GM21526 (cell line): ENCODE data around the gene INAFM2.

ENCODE experiments used
- ATAC-seq: cut with Tn5 transposase; IDR thresholded peaks from one replicate; pipeline ENCODE4 v1.9.1; 2021; ENCODE audit warnings: moderate library complexity; ENCODE audit not compliant: unreplicated experiment, low FRiP score

The INAFM2 gene

DNA sequence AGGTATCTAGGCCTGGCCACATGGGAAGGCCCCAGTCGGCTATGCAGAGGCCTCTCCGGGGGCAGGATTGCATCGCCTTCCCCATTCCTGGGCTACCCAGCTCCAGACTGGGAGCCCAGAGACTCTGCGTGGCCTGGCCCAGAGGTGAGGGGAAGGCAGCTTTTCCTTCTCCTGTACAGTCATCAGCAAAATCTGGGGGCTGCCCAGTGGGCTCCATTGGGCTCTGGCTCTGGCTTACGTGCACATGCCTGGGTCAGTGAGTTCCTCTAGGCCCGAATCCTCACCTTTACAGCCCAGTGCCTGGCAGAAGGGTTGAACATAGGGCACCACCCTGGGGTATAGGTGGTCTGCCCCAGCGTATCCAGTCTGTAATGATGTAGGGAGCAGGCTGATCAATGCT, 36.7 kb upstream of the INAFM2 start:
- no peak for ATAC-seq

DNA sequence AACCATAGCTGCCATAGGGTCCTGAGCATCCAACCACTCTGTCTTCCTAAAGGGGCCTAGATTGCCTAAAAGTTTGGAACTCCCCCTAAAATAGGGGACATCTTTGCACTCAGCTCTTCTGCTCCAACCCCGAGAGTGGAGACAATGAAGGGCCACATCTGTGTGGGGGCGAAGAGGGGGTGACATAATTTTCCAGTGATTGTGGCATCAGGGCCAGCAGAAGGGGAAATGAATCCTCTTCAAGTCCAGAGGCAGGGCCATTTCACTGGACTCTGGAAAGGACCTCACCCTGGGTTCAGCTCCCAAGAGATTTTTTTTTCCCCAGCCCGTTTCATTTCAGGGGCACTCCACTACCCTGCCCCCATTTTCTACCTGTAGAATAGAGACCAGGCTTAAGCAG, 36.0 kb upstream of the INAFM2 start:
- no peak for ATAC-seq

DNA sequence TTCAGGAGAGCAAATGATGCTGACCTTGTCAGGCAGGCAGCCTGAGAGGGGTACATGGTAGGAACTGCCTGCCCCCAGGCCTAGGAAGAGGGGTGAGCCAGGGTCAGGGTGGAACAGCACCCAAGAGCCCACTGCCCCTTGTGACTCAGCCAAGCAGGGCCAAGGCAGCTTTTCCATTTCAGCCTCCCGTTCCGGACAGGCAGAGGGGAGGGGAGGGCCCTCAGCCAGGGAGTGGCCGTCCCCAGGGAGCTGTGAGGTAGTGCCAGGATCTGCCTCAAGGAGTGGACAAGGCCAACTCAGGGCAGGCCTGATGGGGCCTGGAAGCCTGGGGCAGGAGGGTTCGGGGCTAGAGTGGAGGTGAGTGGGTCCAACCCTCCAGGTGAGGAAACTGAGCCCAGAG, 35.5 kb upstream of the INAFM2 start:
- ATAC-seq, result no peak

DNA sequence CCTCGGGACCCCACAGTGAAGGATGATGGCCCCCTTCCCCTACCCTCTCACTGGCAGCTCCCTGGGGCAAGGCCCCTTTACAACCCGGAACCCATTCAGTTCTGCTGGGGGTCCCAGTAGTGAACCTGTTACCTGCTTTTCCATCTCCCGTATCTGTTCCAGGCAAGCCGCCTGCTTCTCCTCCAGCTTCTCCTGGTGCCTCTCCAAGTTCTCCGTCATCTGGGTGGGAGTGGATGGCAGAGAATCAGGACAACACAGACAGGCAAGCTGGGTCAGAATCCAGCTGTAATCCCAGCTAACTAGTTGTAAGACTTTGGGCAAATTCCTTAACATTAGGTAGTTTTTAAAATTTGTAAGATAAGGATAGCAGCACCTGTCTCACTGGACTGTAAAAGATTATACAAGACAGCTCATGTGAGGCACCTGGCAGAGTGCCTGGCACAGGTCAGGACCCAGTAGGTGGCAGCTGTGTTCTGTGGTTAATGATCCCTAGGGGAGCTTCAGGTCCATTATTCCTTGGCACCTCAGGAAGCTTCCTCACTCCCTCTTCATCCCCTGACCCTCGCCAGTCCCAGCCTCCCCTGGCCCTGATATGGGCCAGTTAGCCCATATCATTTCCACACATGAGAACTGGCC, 34.2 kb upstream of the INAFM2 start:
- ATAC-seq, result no peak

DNA sequence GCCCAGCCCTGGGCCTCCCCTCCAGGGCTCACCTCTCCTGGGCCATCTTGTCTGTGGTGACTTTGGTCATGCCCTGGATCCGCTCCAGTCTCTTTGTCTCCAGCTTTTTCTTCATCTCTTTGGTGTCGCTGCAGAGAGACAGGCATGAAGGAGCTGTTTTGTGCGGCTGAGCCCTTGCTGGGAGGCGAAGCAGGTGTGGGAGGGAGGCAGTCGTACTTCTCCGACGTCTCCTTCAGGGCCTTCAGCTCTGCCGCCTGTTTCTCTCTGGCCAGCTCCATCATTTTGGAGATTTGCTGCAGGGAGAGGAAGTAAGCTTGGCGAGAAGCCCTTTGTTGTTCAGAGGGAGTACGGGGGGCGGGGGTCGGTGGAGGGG, 33.0 kb upstream of the INAFM2 start:
- ATAC-seq, result no peak

DNA sequence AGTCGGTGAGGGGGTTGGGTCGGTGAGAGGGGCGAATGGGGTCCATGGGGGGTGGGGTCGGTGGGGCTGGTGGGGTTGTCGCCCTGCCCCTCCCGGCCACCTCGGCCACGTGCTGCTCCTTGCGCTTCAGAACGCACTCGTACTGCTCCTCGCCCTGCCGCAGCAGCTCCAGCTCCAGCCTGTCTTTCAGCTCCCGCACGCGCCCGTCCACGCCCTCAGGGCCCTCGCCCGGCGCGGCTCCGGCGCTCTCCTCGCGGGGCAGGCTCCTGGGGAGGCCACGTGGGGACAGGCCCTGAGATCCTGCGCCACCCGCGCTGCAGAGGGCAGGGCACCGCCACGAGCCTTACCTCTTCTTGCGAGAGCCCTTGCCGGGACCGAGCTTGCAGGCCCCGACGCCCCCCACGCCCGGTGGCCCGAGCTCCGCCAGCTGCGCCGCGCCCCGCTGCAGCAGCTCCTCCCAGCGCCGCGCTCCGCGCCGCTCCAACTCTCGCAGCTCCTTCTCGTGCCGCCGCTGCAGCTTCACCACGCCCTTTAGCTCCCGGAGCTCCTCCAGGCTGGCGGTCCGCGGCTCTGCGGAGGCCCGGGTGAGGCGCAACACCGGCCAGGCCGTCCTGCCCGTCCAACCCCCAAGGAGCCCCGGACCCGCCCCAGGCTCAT, 32.4 kb upstream of the INAFM2 start:
- ATAC-seq, result no peak

DNA sequence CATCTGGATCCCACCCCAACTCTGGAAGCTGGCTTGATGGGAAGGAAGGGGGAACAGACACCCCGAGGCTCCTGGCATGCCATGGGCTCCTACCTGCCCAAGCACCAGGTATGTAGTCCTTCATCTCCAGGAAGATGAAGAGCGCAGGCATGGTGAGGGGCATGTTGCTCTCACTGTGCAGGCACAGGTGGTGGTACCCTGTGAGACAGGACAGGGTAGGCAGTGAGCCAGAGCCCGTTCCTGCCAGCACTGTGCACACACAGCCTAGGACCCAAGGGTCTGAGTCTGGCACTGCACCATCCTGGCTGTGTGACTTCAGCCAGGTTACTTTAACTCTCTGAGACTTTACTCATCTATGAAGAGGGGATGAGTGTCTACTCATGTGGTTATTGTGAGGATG, 31.2 kb upstream of the INAFM2 start:
- no peak for ATAC-seq

DNA sequence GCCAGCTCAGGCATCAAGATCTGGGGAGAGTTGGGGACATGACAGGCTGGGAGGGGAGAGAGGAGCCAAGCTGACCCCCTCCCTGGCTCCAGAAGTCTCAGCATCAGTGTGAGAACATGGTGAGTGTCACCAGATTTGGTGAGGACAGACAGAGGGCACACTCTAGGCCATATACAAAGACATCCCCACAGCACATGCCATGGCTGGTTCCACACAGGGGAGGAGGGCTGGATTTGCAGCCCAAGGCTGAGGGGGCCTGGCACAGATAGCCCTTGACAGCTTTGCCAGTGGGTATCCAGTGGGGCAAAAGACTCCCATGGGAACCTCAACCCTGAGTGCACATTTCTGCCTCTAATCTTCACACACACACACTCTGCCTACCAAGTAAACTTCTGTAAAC, 30.5 kb upstream of the INAFM2 start:
- ATAC-seq, result no peak

DNA sequence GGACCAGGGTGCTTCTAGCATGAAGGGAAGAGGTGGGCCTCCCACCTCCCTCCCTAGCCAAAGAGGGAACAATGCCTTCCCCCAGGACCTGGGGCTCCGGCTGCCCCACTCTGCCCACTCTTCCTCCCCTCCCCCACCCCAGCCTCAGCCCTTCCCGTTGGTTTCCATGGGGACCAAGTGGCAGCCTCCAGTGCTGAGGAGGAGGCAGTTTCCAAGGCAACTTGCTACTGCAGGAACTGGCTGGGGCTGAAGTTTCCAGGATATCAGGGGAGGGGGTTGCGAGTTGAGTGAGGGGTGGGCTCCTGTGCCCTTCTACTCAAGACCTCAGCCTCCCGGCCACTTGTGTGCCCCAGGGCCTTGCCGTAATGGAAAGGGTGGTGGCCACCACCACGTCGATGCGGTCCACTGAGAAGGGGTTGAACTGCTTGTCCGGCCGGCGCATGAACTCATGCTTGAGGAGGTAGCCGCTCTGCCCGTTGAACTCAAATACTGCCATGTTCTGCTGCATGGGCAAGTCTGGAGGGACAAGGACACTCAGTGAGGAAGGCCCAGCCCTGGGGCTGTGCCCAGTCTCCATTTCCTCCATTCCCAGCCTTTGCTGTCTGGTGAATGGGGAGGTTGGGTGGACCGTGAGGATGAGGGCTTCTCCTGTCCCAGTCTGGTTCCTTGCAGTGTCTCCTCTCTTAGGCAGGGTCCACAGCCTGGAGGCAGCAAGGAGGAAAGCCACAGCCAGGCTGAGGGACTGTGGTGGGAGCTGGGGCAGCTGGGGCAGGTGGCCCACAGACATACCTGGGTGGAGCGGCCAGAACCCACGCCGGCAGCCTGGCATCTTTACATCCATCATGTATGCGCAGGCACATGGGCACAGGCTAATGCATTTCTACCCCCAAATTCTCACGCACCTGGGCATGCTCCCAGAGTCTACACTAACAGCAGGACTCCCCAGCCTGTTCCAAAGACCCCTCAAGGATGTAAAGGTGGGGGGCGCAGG, 29.3 kb upstream of the INAFM2 start:
- ATAC-seq, result no peak

DNA sequence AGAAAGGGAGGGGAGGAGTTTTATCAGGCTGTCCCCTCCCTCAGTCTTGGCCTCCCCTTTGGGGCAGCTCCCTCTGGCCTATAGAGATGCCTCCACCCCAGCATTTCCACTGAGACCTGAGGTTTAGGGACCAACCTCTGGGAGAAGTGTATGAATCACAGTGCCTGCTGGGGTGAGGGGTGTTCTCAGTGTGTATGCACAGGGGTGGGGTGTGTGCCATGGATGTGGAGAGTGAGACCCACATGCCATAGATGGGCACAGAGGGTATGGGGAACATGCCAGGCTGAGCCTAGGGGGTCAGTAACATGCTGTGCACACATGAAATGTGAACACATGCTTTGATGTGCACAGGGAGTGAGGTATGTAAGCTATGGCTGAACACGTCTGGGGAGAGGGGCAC, 28.2 kb upstream of the INAFM2 start:
- no peak for ATAC-seq

DNA sequence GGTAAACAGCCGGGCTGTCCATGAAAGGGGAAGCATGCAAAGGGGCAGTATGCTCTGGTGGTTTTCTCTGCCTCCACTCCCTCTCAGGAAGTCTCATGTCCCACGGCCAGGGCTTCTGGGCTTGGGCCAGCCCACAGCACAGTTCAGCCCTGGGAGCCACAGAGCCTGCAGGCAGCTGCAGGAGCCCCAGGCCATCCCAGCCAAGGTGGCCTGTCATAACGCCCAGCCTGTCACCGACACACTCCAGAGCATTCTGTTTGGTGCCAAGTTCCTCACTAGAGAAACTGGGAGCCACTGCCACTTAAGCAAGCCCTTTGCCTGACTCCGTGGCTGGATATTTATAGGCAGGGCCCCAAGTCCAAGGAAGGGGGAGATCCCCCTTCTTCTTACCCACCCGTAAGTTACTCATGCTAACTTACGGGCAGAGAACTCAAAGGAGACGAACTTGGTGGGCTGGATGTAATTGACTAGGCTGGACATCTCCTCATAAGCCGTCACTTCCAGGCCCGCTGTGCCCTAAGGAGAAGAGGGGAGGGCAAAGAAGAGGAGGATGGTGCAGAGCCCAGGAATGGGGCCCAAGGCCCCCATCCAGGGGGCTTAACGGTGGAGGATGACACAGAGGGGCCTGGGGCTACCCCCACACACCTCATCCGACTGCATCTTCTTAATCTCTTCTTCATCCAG, 27.5 kb upstream of the INAFM2 start:
- ATAC-seq, result no peak

DNA sequence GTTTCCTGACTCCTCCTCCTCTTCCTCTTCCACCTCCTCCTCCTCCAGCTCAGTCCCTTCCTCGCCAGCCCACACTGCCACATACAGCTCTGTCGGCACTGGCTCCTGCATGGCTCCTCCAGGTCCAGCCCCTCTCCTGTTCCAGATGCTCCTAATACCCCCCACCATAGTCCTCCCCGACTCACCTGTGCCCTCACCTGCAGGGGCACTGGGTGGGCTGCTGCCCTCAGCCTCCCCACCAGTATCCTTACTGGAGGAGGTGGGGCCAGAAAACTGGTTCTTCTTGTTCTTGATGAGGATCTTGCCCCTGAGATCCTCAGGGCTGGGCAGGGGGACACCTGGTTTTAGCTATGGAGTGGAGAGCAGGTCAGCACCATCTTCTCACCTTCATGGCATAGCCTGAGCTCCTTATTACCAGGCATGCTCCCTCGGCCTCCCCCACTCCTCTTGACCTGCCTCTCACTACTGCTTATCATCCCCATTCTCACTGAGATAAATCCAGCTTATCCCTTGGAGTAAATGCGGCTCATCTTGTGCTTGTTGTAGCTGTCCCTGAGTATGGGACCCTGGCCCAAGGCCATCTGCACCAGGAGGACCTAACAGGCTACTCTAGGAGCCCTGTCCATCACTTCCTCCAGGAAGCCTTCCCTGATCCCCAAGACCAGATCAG, 26.8 kb upstream of the INAFM2 start:
- no peak for ATAC-seq

DNA sequence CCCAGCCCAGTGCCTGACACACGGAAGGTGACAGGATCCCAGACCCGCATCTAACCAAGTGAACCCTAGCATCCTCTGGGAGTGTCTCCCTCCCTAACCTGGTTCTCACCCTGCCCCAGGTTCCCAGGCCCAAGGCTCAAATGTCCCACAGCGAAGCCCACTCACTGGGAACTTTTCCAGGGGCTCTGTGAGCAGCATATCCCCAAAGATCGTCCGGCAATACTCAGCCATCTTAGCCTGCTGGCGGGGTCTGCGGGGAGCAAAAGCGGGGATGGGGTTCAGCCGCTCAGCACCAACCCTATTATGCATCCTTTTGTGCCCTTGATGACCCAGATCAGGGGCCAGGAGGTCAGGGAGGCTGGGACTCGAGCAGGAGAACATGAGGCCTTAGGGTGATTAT, 26.1 kb upstream of the INAFM2 start:
- ATAC-seq, result no peak

DNA sequence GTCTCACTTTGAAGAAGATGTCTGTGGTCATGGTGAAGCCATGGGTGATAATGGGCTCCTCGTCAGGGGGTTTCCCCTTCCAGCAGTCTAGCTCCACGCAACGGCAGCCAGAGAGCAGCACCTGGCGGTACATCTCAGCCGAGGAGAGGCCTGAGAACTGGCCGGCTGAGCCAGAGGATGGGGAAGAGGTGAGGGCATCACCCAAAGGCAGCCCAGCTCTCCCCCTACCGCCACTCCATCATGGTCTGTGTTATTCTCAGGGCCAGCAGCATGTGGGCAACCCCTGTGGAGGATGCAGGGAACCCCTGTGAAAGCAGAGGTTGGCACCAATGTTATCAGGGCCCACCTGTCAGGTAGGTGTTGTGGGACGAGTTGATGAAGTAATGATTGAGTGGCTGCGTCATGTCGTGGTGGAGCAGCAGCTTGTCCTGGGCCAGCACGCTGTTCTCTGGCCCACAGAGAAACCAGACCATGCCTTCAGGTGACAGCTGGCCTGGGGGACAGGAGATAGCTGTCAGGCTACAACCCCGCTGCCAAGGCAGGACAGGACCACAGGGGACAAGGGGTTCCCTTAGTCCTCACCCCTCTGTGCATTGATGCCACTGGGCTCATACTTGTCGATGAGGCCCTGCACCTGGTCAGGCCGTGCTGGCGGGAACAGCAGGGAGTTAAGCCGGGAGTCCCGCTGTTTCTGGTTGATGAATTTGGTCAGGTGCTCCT, 25.1 kb upstream of the INAFM2 start:
- no peak for ATAC-seq

DNA sequence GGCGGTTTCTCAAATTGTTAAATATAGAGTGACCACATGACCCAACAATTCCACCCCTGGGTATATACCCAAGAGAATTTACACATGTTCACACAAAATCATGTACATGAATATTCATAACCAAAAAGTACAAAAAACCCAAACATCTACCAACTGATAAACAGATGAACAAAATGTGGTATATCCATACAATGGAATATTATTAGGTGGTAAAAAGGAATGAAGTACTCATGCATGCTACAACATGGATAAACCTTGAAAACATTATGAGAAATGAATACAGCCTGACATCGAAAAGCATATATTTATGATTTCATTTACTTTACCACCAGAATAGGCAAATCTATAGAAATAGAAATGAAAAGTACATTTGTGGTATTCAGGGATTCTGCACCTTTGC, 23.1 kb upstream of the INAFM2 start:
- no peak for ATAC-seq

DNA sequence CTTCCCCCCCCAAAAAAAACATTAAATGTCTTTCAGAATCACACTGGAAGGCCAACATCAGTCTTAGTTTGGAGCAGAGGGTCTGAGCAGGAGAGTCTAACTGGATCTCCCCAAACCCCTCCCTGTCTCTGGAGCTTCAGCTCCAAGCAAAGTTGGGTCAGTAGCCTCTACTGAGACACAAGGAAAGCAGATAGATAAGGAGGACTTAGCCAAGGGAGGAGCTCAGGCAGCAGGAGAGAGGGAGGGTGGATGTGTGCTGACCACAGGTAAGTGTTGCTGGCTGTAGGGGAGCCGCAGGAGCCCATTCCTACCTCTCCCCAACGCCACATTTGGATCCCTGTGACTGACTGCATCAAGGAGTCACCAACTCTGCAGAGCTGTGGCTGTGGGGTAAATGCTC, 22.7 kb upstream of the INAFM2 start:
- ATAC-seq, result no peak

DNA sequence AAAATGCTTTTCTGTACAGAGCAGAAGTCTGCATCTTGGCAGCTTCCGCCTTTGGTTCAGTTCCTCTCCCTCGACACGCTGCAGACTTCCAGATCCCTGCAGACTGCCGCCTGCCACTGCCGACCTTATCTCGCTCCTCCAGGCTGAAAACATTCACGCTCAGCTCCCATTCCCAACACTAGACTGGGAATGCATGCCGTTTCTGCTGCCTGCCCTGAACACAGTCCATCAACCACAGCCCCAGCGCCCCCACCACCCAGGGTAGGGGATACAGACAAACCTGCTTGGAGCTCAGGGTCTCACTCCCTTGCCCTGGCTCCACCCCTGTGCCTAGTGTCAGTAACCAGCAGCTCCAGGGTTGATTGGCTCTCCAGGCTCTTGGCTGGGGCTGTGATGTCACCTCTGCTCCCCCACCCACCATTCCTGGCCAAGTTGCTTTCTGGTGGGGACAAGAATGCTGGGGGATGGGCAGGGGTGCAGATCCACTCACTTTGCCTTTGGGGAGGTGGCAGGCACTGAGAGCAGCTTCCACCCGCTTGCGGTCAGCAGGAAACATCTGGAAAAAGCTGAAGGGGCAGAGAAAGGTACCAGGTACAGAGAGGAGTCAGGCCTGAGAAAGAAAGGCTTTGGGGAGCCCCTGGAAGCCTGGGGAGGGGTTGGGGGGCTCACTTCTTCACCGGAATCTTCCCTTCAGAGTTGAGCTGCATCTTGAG, 21.9 kb upstream of the INAFM2 start:
- no peak for ATAC-seq

DNA sequence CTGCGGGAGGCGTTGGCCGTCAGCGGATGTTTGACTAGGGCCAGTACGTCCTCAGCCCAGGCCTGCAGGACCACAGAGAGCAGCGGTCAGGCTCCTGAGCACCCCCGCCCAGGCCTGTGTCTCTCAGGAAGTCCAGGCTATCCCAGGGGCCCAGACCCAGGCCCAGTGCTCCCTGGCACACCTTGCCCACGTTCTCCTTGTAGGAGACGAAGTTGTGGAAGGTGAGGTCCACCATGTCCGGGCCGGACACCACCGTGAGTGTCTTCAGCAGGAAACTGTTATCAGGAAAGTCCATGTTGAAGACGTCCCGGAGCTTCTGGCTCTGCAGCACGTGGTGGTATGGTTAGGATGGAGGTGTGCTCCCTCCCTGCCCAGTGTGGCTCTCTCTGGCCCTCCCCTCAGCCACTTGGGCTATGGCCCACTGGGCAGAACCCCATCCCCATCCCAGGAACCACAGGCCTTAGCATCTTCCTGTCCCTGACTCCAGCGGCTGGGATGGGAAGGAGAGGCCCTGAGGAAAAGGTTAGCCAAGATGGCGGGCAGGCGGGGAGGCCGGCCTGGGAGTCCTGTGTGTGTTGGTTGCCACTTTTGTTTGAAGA, 21.1 kb upstream of the INAFM2 start:
- no peak for ATAC-seq

DNA sequence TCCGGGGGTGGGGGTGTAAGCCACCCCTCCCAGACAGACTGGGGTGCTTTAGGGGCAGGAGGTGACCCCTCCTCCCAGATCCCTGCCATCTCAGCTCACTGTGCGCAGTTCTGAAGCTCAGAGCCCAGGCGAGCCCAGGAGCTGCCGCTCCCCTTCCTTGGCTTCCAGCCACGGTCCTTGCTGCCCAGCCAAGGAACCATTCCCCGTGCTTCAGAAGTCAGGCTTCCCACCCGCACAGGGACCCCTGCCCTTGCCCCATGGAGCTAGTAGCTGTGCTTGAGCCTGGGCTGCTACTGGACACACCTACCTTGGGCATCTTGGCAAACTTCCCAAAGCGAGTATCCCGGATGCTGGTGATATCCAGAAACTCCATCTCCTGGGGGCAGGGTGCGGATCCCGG, 20.5 kb upstream of the INAFM2 start:
- ATAC-seq, result no peak
